Omental fat pad (tissue), 4 donors: ENCODE measurements around the gene IGF2. TPM values are rescaled to one million over a fixed set of nuclear protein-coding genes. Genes with fewer than 3 reads are reported as not detected.
A peak's percentile ranks its signal among the peaks of the same experiment; 100 is the strongest.

Experiments
- ATAC-seq: fragments of 150-250 bp; one replicate; pipeline ENCODE4 v1.9.1; 2016; ENCODE audit warnings: mild to moderate bottlenecking, moderate library complexity; ENCODE audit not compliant: low FRiP score
- DNase-seq: peaks from one replicate; pipeline ENCODE4 v3.0.0-alpha.2; 2019; ENCODE audit warnings: low spot score
- CTCF ChIP-seq, 3 donors: fragments of 450-650 bp; IDR thresholded peaks; one replicate each; pipeline ENCODE4 v1.5.1; 2016 to 2017; ENCODE audit warnings: antibody characterized with exemption in 3 of 3, mild to moderate bottlenecking in 3 of 3, moderate library complexity in 2 of 3
- total RNA-seq, 4 donors: library from RNA; depleted of rRNA; stranded (reverse); fragments of >200 nt; gene quantifications; one replicate each; pipeline ENCODE4 v1.1.0, GENCODE V29; 2016

IGF2 gene
- total RNA-seq, 4 donors from 2014 or later: 44.6 to 69.4 (median 52.3) TPM

- DNase-seq (no peak), ATAC-seq (no peak)
- no peak for TF ChIP-seq CTCF (IDR thresholded peaks at IDR 0.05)
These were observed 19.1 kb upstream of the IGF2 start for GRCh38 chr11:2158296-2158737.

- no peak for TF ChIP-seq CTCF (IDR thresholded peaks at IDR 0.05)
- DNase-seq: no peak
- ATAC-seq: no peak
These were observed 18.3 kb upstream of the IGF2 start for GRCh38 chr11:2157294-2158040.

- no peak for TF ChIP-seq CTCF (IDR thresholded peaks at IDR 0.05)
- DNase-seq: peak; percentile 63
- ATAC-seq: no peak
These were observed 17.4 kb upstream of the IGF2 start for GRCh38 chr11:2156416-2157182.

- DNase-seq: no peak
- ATAC-seq: no peak
- no peak for TF ChIP-seq CTCF (IDR thresholded peaks at IDR 0.05)
These were observed 16.3 kb upstream of the IGF2 start for GRCh38 chr11:2155511-2155910.

- ATAC-seq (no peak), DNase-seq (no peak)
- no peak for TF ChIP-seq CTCF (IDR thresholded peaks at IDR 0.05)
These were observed 15.7 kb upstream of the IGF2 start for GRCh38 chr11:2154889-2155288.

- no peak for TF ChIP-seq CTCF (IDR thresholded peaks at IDR 0.05)
- no peak for DNase-seq
- ATAC-seq: no peak
These were observed 15.0 kb upstream of the IGF2 start for GRCh38 chr11:2154195-2154585.
